ENCODE measurements around the gene ZBTB16.

Gene ZBTB16

DNA sequence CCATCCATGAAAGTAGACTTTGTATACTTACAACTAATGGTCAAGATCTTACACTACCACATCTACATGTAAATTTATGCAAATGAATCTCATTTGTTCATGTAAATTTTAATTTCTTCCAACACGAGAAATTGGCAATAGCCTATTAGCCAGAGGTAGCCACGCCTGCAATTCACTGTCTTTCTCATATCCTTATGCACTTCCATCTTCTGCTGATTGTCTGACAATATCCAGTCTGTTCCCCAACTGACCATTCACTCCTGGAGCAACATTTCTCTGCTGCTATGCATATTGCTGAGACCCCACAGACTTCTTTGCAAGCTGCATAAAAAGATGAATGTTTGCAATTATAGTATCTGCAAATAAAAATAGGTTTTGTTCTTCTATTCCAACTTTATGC is 239.2 kb downstream of the ZBTB16 start:
- DNase-seq (ENCODE audit: low spot score): no peak
- ChIA-PET POLR2A (ENCODE audit: low non-redundant PET) (no interaction called here), CTCF (no interaction called here)
- peak overlapping the region; percentile 100 for H3K27ac ChIP-seq
- TF ChIP-seq, protein P1, sequence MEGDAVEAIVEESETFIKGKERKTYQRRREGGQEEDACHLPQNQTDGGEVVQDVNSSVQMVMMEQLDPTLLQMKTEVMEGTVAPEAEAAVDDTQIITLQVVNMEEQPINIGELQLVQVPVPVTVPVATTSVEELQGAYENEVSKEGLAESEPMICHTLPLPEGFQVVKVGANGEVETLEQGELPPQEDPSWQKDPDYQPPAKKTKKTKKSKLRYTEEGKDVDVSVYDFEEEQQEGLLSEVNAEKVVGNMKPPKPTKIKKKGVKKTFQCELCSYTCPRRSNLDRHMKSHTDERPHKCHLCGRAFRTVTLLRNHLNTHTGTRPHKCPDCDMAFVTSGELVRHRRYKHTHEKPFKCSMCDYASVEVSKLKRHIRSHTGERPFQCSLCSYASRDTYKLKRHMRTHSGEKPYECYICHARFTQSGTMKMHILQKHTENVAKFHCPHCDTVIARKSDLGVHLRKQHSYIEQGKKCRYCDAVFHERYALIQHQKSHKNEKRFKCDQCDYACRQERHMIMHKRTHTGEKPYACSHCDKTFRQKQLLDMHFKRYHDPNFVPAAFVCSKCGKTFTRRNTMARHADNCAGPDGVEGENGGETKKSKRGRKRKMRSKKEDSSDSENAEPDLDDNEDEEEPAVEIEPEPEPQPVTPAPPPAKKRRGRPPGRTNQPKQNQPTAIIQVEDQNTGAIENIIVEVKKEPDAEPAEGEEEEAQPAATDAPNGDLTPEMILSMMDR (conservative IDR thresholded peaks at IDR 0.05; ENCODE audit: low read depth): no peak
